MCF 10A (cell line): ENCODE results near the gene IFI6. TPM values are rescaled to one million over a fixed set of nuclear protein-coding genes. Genes with fewer than 3 reads are reported as not detected.

Source experiments
- BruUV-seq: library from RNA; stranded (reverse); fragments of 400-500 nt; replicated peaks from 2 replicates; lab custom pipeline; 2021; lab: Mats Ljungman, UMichigan
- CTCF ChIA-PET: fragments of 300-600 bp; sonication (Branson Sonifier 250); formaldehyde crosslinking; extraction: SDS; loops from one replicate; lab custom pipeline; 2021; ENCODE audit warnings: antibody characterized with exemption, inconsistent platforms; lab: Yijun Ruan, JAX
- POLR2A ChIA-PET: fragments of 300-600, 350-650 bp; sonication (Branson Sonifier 250); formaldehyde crosslinking; extraction: SDS; loops from one replicate; lab custom pipeline; 2020; ENCODE audit warnings: antibody characterized with exemption, inconsistent platforms; lab: Yijun Ruan, JAX
- DNase-seq: peaks from one replicate; pipeline ENCODE4 v3.0.0-alpha.2; 2018; ENCODE audit not compliant: unreplicated experiment
- H3K27ac Mint-ChIP-seq: one replicate; pipeline ENCODE4 v1.8.0; 2022; ENCODE audit warnings: mild to moderate bottlenecking, low read depth, mixed read lengths; ENCODE audit not compliant: unreplicated experiment
- H3K27me3 Mint-ChIP-seq: one replicate; pipeline ENCODE4 v1.8.0; 2022; ENCODE audit warnings: mixed read lengths; ENCODE audit not compliant: insufficient read depth, unreplicated experiment
- H3K36me3 Mint-ChIP-seq: one replicate; pipeline ENCODE4 v1.8.0; 2022; ENCODE audit warnings: mild to moderate bottlenecking, moderate library complexity, mixed read lengths; ENCODE audit not compliant: insufficient read depth, unreplicated experiment
- H3K4me1 Mint-ChIP-seq: one replicate; pipeline ENCODE4 v1.8.0; 2022; ENCODE audit warnings: mixed read lengths; ENCODE audit not compliant: insufficient read depth, unreplicated experiment
- H3K4me3 Mint-ChIP-seq: one replicate; pipeline ENCODE4 v1.8.0; 2022; ENCODE audit warnings: mild to moderate bottlenecking, moderate library complexity, mixed read lengths; ENCODE audit not compliant: unreplicated experiment
- H3K9me3 Mint-ChIP-seq: one replicate; pipeline ENCODE4 v1.8.0; 2022; ENCODE audit warnings: mixed read lengths; ENCODE audit not compliant: unreplicated experiment
- CTCF ChIP-seq: fragments of 200-600 bp; IDR thresholded peaks from one replicate; pipeline ENCODE4 v1.8.0; 2022; ENCODE audit warnings: antibody characterized with exemption, mild to moderate bottlenecking; ENCODE audit not compliant: unreplicated experiment
- intact Hi-C: fragments of 100-400 bp; cut with micrococcal nuclease; formaldehyde crosslinking; loops from 2 replicates; pipeline ENCODE4 v1.14.1; 2022
- total RNA-seq: library from RNA; stranded (reverse); gene quantifications from 2 replicates; pipeline ENCODE4 v1.2.3, GENCODE V29; 2022

The IFI6 gene
- total RNA-seq, 1 experiment from 2014 or later, result 5.8 TPM

DNA sequence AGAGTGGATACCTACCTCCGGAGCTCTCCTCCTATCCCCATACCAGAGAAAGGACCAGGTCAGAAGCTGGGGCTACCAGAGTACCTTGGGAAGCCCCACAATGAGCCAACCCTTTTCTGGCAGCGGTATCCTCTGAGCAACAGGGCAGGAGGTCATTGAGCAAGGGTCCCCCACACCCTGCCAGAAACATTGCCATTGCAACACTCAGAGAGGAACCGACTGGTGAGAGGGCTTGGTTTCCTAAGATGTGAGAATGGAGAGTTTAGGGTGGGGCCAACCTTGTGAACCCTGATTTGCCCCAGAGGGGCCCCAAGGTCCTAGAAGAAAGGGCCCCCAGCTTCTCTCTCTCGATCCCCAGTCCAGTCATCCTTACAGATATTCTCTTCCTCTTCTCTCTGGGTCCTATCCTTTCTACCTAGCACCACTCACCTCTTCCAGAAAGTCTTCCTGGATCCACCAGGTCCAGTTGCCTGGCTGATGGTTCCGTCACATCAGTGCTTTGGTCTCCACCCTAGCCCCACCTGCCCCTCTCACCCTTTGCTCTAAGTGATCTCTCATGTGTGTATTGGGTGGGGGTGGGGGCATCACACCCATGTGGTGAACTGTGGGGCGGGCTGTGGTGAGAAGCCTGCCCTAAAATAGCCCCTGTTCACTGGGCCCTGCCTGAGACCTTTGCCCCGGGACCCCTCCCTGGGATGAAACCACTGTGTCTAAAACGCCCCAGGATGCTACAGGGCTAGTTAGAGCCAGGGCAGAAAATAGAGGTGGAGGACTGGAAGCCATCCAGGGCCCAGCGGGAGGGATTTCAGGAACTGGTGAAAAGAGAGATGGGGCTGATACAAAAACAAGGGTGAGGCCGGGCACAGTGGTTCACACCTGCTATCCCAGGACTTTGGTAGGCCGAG is 45.7 kb downstream of the IFI6 start:
- Mint-ChIP-seq H3K4me3 (no peak overlapping the region), H3K4me1 (peaks cover 10% of the 10 kb centered on the region), H3K9me3 (no peaks in the 10 kb centered on the region), H3K27ac (no peak overlapping the region), H3K27me3 (peaks cover 15% of the 10 kb centered on the region), H3K36me3 (no peaks in the 10 kb centered on the region)
- DNase-seq, result peak; percentile 90
- CTCF ChIA-PET, result interaction anchor here (0.6 kb wide), 1 partner anchor 13 kb away, joined by 3 read pairs; no protein-coding TSS in a partner anchor
- TF ChIP-seq CTCF, result no peak
- BruUV-seq, result no TSS peak
- intact Hi-C loops, result no loop called here
- POLR2A ChIA-PET, result interaction anchor here (1.0 kb wide), 1 partner anchor 70 kb away, joined by 5 read pairs; no protein-coding TSS in a partner anchor

DNA sequence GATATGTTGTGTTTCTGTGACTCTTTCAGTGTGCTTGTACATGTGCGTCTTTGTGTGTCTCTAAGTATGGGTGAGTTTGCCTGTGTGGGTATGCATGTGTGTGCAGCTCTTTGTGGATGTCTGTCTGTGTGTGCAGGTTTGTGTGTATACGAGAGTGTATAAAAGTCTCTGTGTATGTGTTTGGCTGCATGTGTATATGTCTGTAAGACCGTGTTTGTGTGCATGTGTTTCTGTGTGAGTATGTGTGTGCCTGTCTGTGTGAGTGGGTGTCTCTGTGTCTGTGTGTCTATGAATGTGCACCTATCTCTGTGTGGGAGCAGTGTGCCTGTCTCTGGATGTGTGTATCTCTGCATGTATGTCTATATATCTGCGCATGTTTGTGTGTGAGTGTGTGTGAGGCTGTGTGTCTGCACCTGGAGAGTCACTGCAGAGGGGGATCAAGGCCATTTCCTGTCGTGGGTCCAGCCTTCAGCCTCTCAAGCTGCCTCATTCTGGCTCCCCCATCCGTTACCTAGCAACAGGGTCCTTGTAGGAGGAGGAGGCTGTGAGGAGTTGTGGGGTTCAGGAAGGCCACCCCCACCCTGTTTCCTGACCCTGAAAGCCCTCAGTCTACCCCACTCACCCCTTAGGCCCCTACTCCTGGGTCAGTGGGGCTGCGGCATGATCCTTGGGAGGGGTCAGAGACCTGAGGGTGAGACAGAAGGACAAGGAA is 47.4 kb downstream of the IFI6 start:
- TF ChIP-seq CTCF, result no peak

GRCh38 chr1:27623327-27624212 is 48.4 kb downstream of the IFI6 start:
- Mint-ChIP-seq H3K36me3 (no peaks in the 10 kb centered on the region), H3K4me1 (peaks cover 6% of the 10 kb centered on the region), H3K4me3 (no peak overlapping the region), H3K9me3 (no peaks in the 10 kb centered on the region), H3K27ac (no peak overlapping the region), H3K27me3 (peaks cover 3% of the 10 kb centered on the region)
- no peak for DNase-seq
- BruUV-seq, result no TSS peak
- intact Hi-C loops, result no loop called here
- CTCF ChIA-PET, result interaction anchor here (0.6 to 1.5 kb wide), 5 partner anchors 15 to 102 kb away, joined by 3 to 6 read pairs (median 4); no protein-coding TSS in a partner anchor
- POLR2A ChIA-PET, result no interaction called here
- no peak for TF ChIP-seq CTCF

More for the DNA sequence above, 47.4 kb downstream of the IFI6 start:
- CTCF ChIA-PET, result interaction anchor here (0.6 to 1.6 kb wide), 5 partner anchors 16 to 101 kb away, joined by 3 to 6 read pairs (median 4); no protein-coding TSS in a partner anchor
- intact Hi-C loops, result no loop called here
- H3K4me3 Mint-ChIP-seq, result no peak overlapping the region
- peaks cover 10% of the 10 kb centered on the region for H3K4me1 Mint-ChIP-seq
- no peaks in the 10 kb centered on the region for H3K36me3 Mint-ChIP-seq
- no TSS peak for BruUV-seq
- DNase-seq, result no peak
- peaks cover 14% of the 10 kb centered on the region for H3K27me3 Mint-ChIP-seq
- no peak overlapping the region for H3K27ac Mint-ChIP-seq
- H3K9me3 Mint-ChIP-seq, result no peaks in the 10 kb centered on the region
- POLR2A ChIA-PET, result interaction anchor here (0.7 kb wide), 1 partner anchor 37 kb away, joined by 3 read pairs; no protein-coding TSS in a partner anchor
